DMS53 treated with DMSO at 0.1 percent for 48 hours (cell line): ENCODE data around the gene SLX9.

Experiments used
- DNase-seq: peaks from one replicate; lab custom pipeline; 2025; ENCODE audit not compliant: unreplicated experiment; lab: John Stamatoyannopoulos, UW

The SLX9 gene

DNA sequence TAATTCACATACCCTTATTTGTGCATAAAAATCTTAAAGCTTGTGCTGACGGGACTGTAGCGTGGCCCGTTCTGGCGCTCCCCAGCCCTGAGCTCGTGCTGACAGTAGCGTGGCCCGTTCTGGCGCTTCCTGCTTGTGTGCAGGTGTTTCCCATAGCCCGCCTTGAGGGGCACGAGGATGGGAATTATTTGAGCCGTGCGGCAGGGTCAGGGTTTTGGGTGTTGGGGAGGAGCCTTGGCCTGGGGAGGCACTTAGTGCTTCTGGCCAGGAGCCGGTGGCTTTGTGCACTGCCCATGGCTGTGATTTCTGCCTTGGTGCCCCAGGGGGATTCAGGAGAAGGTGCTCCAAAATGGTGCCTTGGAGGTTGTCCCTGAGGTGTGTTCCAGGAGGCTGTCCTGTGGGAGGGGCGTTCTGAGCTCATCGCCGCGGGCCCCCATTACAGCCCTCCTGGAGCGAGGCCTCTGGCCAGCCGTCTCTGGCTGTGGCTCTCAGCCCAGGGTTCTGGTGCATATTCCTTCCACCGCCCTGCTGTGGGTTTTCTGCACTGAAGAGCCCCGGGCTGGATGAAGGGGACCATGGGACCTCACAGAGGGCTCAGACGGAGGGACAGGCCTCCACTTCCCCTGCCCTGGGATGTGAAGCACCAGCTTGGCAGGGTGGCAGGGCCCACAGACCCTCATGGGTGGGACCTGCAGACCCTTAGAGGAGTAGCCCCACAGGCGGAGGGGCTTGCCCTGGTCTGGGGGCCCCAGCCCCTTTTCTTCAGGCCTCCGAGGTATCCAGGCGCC is 6.6 kb downstream of the SLX9 start:
- DNase-seq, result no peak

- DNase-seq, result no peak
These were observed 7.5 kb downstream of the SLX9 start for GRCh38 chr21:44947111-44947929.

DNA sequence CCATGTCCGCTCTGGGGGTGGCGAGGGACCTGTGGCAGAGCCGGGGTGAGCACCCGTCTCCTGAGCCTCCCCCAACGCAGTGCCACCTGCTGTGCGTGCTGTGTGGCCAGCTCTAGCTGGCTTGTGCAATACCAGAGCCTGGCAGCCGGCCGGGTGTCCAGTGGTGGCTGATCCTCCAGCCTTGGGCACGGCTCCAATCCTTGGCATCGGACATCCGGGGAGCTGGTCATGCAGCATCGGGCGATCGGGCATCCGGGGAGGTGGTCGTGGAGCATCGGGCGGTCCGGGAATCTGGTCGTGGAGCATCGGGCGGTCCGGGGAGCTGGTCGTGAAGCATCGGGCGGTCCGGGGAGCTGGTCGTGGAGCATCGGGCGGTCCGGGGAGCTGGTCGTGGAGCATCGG is 8.1 kb downstream of the SLX9 start:
- no peak for DNase-seq

DNA sequence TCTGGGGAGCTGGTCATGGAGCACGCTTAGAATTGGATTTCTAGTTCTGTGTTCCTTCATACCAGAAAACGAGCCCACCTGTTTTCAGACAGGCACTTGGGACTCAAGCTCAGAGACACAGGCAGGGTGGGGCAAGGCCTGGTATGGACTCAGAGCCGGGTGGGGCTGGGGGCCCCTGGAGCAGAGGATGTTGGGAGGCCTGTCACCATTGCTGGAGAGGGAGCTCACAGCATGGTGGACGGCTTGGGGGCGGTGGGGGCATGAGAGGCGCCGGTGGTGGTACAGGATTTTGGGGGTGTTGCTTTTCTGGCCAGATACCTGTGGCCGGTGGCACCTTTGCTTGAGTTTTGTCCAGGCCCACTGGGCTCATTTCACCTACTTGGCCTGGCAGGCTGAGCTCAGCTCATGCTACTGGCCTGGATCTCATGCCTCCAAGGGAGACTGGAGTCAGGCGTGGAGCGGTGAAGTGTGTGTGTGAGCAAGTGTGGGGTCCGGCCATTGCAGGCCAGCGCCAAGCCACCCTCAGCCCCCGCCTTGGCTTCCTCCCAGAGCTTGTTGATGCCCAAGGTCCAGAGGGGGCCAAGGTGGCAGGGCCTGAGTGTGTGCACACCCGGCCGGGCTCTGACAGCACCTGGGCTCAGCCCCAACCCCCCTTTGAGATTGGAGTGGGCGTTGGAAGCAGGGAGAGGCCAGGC is 8.7 kb downstream of the SLX9 start:
- DNase-seq, result no peak

DNA sequence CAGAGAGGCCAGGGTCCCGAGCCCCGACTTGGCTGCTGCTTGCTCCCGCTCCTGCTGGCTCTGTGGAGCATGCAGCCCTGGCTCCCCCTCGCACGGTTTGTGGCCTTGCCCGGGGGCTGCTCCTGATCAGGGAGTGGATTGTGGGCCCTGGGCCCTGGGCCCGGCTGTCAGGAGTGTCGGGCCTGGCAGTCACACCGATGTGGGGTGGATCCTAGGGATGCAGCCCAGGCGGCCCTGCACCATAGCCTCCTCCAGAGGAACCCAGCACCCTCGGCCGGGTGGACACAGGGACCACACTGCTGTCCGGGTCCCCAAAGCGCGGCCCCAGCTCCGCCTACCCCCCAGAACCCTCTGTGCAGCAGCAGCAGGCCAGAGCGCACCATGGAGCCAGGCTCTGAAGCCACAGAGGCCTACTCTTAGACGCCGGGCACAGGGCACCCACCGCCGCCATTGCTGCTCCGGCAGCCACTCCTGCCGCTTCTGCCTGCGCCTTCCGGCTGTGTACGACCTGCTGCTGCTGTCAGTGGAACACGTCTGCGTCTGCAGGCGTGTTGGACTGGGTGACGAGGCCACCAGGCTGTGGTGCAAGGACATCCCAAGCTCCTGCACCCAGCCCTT is 9.4 kb downstream of the SLX9 start:
- DNase-seq, result no peak

- DNase-seq, result peak; percentile 7
These were observed 10.0 kb downstream of the SLX9 start for GRCh38 chr21:44949779-44950198.

- DNase-seq, result no peak
These were observed 10.5 kb downstream of the SLX9 start for GRCh38 chr21:44950351-44950750.

- DNase-seq, result no peak
These were observed 11.5 kb downstream of the SLX9 start for GRCh38 chr21:44951186-44951915.

- DNase-seq, result no peak
These were observed 12.5 kb downstream of the SLX9 start for GRCh38 chr21:44952116-44952928.

DNA sequence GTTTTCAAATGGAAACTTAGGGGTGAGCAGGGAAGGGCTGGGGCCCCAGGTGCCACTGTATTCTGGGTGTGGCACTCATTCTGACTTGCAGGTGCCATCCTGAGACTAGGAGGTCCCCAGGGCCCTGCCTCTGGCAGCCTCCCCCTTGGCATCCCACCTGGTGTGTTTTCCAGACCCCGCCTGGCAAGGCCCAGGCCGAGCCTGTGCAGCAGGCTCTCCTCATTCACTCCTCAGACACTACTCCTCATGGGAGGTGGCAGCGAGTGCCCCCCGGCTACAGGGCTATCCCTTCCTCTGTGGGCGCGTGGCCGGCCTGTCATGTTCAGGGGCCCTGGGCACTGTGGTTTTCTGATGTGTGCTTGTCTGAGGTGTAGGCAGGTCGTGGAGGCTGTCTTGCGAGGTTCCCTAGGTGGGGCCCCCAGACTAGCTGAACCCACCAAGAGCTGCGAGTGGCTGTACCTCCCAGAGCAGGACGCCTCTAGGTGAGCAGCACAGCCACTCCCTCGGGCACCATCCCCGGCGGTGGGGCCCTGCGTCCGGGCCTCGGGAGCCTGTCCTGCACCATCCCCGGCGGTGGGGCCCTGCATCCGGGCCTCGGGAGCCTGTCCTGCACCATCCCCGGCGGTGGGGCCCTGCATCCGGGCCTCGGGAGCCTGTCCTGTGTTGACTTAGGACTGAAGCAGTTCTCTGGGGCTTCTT is 13.2 kb downstream of the SLX9 start:
- DNase-seq, result no peak

DNA sequence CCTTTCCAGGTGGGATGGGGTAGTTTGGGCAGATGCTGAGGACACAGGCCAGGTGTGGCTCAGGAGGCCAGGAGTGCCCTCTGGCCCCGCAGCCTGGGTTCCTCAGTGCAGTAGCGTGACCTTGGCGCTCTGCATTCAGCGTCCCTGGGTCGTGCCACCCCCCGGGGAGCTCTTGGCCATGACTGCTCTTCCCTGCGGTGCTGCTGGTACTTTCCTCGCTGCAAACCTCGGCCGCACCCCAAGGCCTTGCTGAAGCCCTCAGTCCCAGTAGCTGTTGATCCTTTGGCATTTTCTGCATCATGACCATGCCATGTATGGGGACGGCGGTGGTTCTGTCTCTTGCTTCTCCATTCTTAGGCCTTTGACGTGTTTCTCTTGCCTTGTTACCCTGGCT is 13.8 kb downstream of the SLX9 start:
- DNase-seq, result no peak

DNA sequence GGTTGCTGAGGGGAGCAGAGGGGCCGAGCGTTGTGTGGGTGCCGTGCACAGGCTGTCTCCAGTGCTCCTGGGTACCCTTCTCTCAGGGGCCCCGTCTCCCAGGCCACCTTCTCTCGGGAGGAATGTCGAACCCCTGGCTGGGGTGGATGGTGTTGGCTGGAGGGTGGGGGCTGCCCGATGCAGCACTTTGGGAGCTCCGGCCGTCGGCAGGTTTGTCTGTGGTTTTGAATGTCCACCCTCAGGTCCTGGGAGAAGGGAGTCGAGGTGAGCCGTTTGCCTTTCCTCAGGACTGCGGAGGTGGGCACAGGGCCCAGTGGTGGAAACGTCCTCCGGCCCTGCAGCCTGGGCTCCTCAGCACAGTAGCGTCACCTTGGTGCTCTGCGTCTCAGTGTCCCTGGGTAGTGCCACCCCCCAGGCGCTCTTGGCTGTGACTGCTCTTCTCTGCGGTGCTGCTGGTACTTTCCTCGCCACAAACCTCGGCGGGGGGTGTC is 14.5 kb downstream of the SLX9 start:
- no peak for DNase-seq

DNA sequence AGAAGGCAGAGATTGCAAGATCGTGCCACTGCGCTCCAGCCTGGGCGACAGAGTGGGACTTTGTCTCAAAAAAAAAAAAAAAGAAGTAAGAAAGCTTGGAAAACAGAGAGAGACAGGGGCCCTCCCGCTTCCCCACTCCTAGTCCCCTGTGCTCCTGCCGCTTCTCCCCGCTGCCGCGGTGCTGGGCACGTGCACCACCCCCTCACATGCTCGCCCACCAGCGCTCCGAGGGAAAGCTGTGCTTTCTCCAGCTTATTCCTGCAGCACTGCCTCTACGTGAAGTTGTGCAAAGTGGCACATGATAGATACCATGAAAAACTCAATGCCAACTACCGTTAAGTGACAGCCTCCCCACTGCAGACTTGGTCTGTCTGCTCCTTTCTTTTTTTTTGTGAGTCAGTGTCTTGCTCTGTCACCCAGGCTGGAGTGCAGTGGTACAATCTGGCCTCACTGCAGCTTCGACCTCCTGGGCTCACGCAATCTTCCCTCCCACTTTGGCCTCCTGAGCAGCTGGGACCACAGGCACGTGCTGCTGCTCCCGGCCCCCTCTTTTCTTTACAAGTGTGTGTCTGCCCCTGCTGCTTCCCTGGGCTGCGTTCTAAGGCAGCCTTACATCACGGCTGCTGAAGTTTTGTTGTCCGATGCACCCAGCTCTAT is 15.4 kb downstream of the SLX9 start:
- no peak for DNase-seq

- no peak for DNase-seq
These were observed 16.0 kb downstream of the SLX9 start for GRCh38 chr21:44955798-44956175.

- no peak for DNase-seq
These were observed 16.7 kb downstream of the SLX9 start for GRCh38 chr21:44956356-44957046.

GRCh38 chr21:44957047-44957831 is 17.4 kb downstream of the SLX9 start:
- DNase-seq, result no peak

GRCh38 chr21:44957901-44958451 is 18.1 kb downstream of the SLX9 start:
- no peak for DNase-seq
